Tibial nerve (tissue), 4 donors: ENCODE measurements around the gene CEP295NL. TPM values are rescaled to one million over a fixed set of nuclear protein-coding genes. Genes with fewer than 3 reads are reported as not detected.
A peak's percentile ranks its signal among the peaks of the same experiment; 100 is the strongest.
"Not testable (repeated sequence)": the region's sequence is repeated elsewhere in the genome, so short reads cannot be mapped to it uniquely, and the experiment has no call there.

ENCODE experiments used
- DNase-seq, 2 donors: peaks; one replicate each; pipeline ENCODE4 v3.0.0-alpha.2; 2019; ENCODE audit warnings: low spot score in 2 of 2
- H3K27ac ChIP-seq, 4 donors: fragments of 200-600 bp; sonication (generic) in 3 of 4; one replicate each; pipeline ENCODE4 v1.5.1; 2017 to 2019; ENCODE audit warnings: mild to moderate bottlenecking in 1 of 4
- H3K27me3 ChIP-seq, 2 donors: fragments of 200-600 bp; sonication (generic) in 1 of 2; one replicate each; pipeline versions ENCODE4 v1.5.1 to v1.6.0; 2017 to 2019
- H3K36me3 ChIP-seq, 3 donors: fragments of 200-600 bp; sonication (generic); one replicate each; pipeline ENCODE4 v1.5.1; 2018 to 2019
- H3K4me1 ChIP-seq, 4 donors: fragments of 200-600 bp; sonication (generic) in 3 of 4; one replicate each; pipeline ENCODE4 v1.5.1; 2017 to 2019
- H3K4me3 ChIP-seq, 4 donors: fragments of 200-600 bp; sonication (generic) in 3 of 4; one replicate each; pipeline ENCODE4 v1.5.1; 2017 to 2019; ENCODE audit warnings: mild to moderate bottlenecking in 1 of 4, moderate library complexity in 1 of 4
- H3K9me3 ChIP-seq, 4 donors: fragments of 200-600 bp; sonication (generic) in 3 of 4; one replicate each; pipeline ENCODE4 v1.5.1; 2017 to 2019
- CTCF ChIP-seq, 5 experiments: fragments of 200-600 bp in 3 of 5; fragments of 450-650 bp in 2 of 5; sonication (generic) in 3 of 5; IDR thresholded peaks; one replicate each; pipeline ENCODE4 v1.5.1; 2016 to 2019; ENCODE audit warnings: antibody characterized with exemption in 5 of 5, mild to moderate bottlenecking in 3 of 5, moderate library complexity in 2 of 5
- EP300 ChIP-seq, 2 donors: sonication (generic); formaldehyde crosslinking; IDR thresholded peaks; one replicate each; pipeline ENCODE4 v1.6.1; 2017; ENCODE audit warnings: antibody characterized with exemption in 2 of 2, mild to moderate bottlenecking in 1 of 2
- POLR2A ChIP-seq, 2 donors: fragments of 450-650 bp; IDR thresholded peaks; one replicate each; pipeline ENCODE4 v1.6.1; 2017; ENCODE audit warnings: antibody characterized with exemption in 2 of 2, mild to moderate bottlenecking in 2 of 2, moderate library complexity in 2 of 2
- WGBS, 2 donors: methylation state at CpG; one replicate each; pipeline ENCODE4 v1.1.5; 2018; 5-methylcytosine and 5-hydroxymethylcytosine counted together
- total RNA-seq, 4 donors: library from RNA; depleted of rRNA; stranded (reverse); fragments of >200 nt; gene quantifications; one replicate each; pipeline ENCODE4 v1.1.0, GENCODE V29; 2016

CEP295NL gene
- total RNA-seq, 4 donors from 2014 or later, result 6.5 to 35.1 (median 9.9) TPM

GRCh38 chr17:78892062-78892456 is 10.9 kb downstream of the CEP295NL start:
- 59 to 61% methylated on average over 14 of the region's 14 CpGs for WGBS, 2 donors
- H3K4me1 ChIP-seq, result peaks cover 3 to 100% (median 80%) of the 10 kb centered on the region in 4 donors
- no peaks in the 10 kb centered on the region for H3K36me3 ChIP-seq
- no peak for DNase-seq
- H3K4me3 ChIP-seq, result no peak overlapping the region
- H3K9me3 ChIP-seq, result no peaks in the 10 kb centered on the region
- H3K27me3 ChIP-seq, result no peaks in the 10 kb centered on the region
- no peak for TF ChIP-seq CTCF (IDR thresholded peaks at IDR 0.05)
- peak overlapping the region; percentile 35 to 99 (median 79) for H3K27ac ChIP-seq

- Histone ChIP-seq H3K4me1 (peaks cover 3 to 100% (median 80%) of the 10 kb centered on the region in 4 donors), H3K27ac (peak overlapping the region; percentile 35 to 99 (median 79))
- WGBS, 2 donors, result 42 to 51% methylated on average over 21 of the region's 21 CpGs
Observed at GRCh38 chr17:78891406-78892061, 11.5 kb downstream of the CEP295NL start.

GRCh38 chr17:78890498-78890897 is 12.5 kb downstream of the CEP295NL start:
- Histone ChIP-seq H3K36me3 (no peaks in the 10 kb centered on the region), H3K4me3 (no peak overlapping the region), H3K27ac (peak overlapping the region; percentile 35 to 99 (median 79)), H3K4me1 (peaks cover under 1 to 100% (median 80%) of the 10 kb centered on the region in 4 donors), H3K27me3 (no peaks in the 10 kb centered on the region), H3K9me3 (no peaks in the 10 kb centered on the region)
- 74 to 81% methylated on average over 16 of the region's 16 CpGs for WGBS, 2 donors
- TF ChIP-seq CTCF (IDR thresholded peaks at IDR 0.05) (no peak), POLR2A (IDR thresholded peaks at IDR 0.05) (peak; percentile 32 to 34), EP300 (IDR thresholded peaks at IDR 0.05) (peak; percentile 40 to 71)
- peak; percentile 56 to 57 for DNase-seq

More at GRCh38 chr17:78891406-78892061, 11.5 kb downstream of the CEP295NL start:
- no peaks in the 10 kb centered on the region for H3K9me3 ChIP-seq
- DNase-seq, result no peak
- H3K36me3 ChIP-seq, result no peaks in the 10 kb centered on the region
- TF ChIP-seq CTCF (IDR thresholded peaks at IDR 0.05) (no peak), EP300 (IDR thresholded peaks at IDR 0.05) (no peak), POLR2A (IDR thresholded peaks at IDR 0.05) (no peak)
- no peak overlapping the region for H3K4me3 ChIP-seq
- no peaks in the 10 kb centered on the region for H3K27me3 ChIP-seq

GRCh38 chr17:78890096-78890495 is 12.9 kb downstream of the CEP295NL start:
- Histone ChIP-seq H3K27ac (peak overlapping the region; percentile 35 to 99 (median 79)), H3K4me1 (peaks cover 0 to 100% (median 81%) of the 10 kb centered on the region in 4 donors)

GRCh38 chr17:78889531-78889930 is 13.5 kb downstream of the CEP295NL start:
- peaks cover 0 to 100% (median 84%) of the 10 kb centered on the region in 4 donors for H3K4me1 ChIP-seq
- H3K36me3 ChIP-seq, result no peaks in the 10 kb centered on the region
- H3K4me3 ChIP-seq, result no peak overlapping the region
- no peak for TF ChIP-seq POLR2A (IDR thresholded peaks at IDR 0.05)
- peak overlapping the region; percentile 16 to 99 (median 79) for H3K27ac ChIP-seq
- WGBS, 2 donors, result 59 to 63% methylated on average over 8 of the region's 8 CpGs
- H3K9me3 ChIP-seq, result no peaks in the 10 kb centered on the region
- H3K27me3 ChIP-seq, result no peaks in the 10 kb centered on the region
- DNase-seq, result no peak

More at GRCh38 chr17:78890096-78890495, 12.9 kb downstream of the CEP295NL start:
- WGBS, 2 donors, result 87% methylated on average over 11 of the region's 11 CpGs
- H3K36me3 ChIP-seq, H3K9me3 ChIP-seq, H3K4me3 ChIP-seq, H3K27me3 ChIP-seq, DNase-seq: not testable (repeated sequence)

GRCh38 chr17:78888941-78889518 is 14.0 kb downstream of the CEP295NL start:
- peak overlapping the region; percentile 16 to 99 (median 79) for H3K27ac ChIP-seq
- H3K27me3 ChIP-seq, result no peaks in the 10 kb centered on the region
- DNase-seq, result no peak
- H3K9me3 ChIP-seq, result no peaks in the 10 kb centered on the region
- no peak overlapping the region for H3K4me3 ChIP-seq
- H3K4me1 ChIP-seq, result peaks cover 0 to 100% (median 84%) of the 10 kb centered on the region in 4 donors
- WGBS, 2 donors, result 61 to 65% methylated on average over 10 of the region's 10 CpGs
- H3K36me3 ChIP-seq, result no peaks in the 10 kb centered on the region
- no peak for TF ChIP-seq POLR2A (IDR thresholded peaks at IDR 0.05)
- TF ChIP-seq EP300 (IDR thresholded peaks at IDR 0.05), result no peak
- TF ChIP-seq CTCF (IDR thresholded peaks at IDR 0.05), result no peak
